Ecto neural progenitor cell (in vitro differentiated cells): ENCODE measurements around the gene TAS2R41.

Experiments
- DNase-seq: peaks from one replicate; pipeline ENCODE4 v3.0.0-alpha.2; 2018; ENCODE audit warnings: low spot score

TAS2R41 gene

GRCh38 chr7:143493751-143494150 lies 16.1 kb downstream of the TAS2R41 start:
- no peak for DNase-seq

- DNase-seq: no peak
Measured at GRCh38 chr7:143494622-143495021, 16.9 kb downstream of the TAS2R41 start.

- DNase-seq: no peak
Measured at GRCh38 chr7:143495851-143496250, 18.2 kb downstream of the TAS2R41 start.

GRCh38 chr7:143496263-143496662 lies 18.6 kb downstream of the TAS2R41 start:
- no peak for DNase-seq

- no peak for DNase-seq
Measured at GRCh38 chr7:143497008-143497795, 19.5 kb downstream of the TAS2R41 start.

GRCh38 chr7:143499246-143499645 lies 21.6 kb downstream of the TAS2R41 start:
- no peak for DNase-seq

GRCh38 chr7:143499743-143500348 lies 22.2 kb downstream of the TAS2R41 start:
- no peak for DNase-seq

- DNase-seq: no peak
Measured at GRCh38 chr7:143503261-143503660, 25.6 kb downstream of the TAS2R41 start.

GRCh38 chr7:143504215-143504936 lies 26.7 kb downstream of the TAS2R41 start:
- DNase-seq: no peak

GRCh38 chr7:143504937-143505297 lies 27.2 kb downstream of the TAS2R41 start:
- DNase-seq: no peak

- DNase-seq: no peak
Measured at GRCh38 chr7:143505838-143506237, 28.2 kb downstream of the TAS2R41 start.

GRCh38 chr7:143507094-143507518 lies 29.4 kb downstream of the TAS2R41 start:
- no peak for DNase-seq

- no peak for DNase-seq
Measured at GRCh38 chr7:143507534-143508055, 29.9 kb downstream of the TAS2R41 start.

GRCh38 chr7:143510854-143511592 lies 33.4 kb downstream of the TAS2R41 start:
- DNase-seq: no peak

GRCh38 chr7:143511593-143512047 lies 33.9 kb downstream of the TAS2R41 start:
- no peak for DNase-seq

- no peak for DNase-seq
Measured at GRCh38 chr7:143512488-143513340, 35.0 kb downstream of the TAS2R41 start.

GRCh38 chr7:143514487-143514886 lies 36.8 kb downstream of the TAS2R41 start:
- DNase-seq: no peak

- DNase-seq: no peak
Measured at GRCh38 chr7:143514995-143515735, 37.5 kb downstream of the TAS2R41 start.

GRCh38 chr7:143516981-143517380 lies 39.3 kb downstream of the TAS2R41 start:
- no peak for DNase-seq

- DNase-seq: no peak
Measured at GRCh38 chr7:143518521-143518920, 40.8 kb downstream of the TAS2R41 start.
